HFFc6 (cell line): ENCODE data around the gene KCNQ1OT1. TPM values are rescaled to one million over a fixed set of nuclear protein-coding genes. Genes with fewer than 3 reads are reported as not detected.

Experiments used
- DNase-seq: peaks from one replicate; pipeline ENCODE4 v3.0.0-alpha.2; 2018
- H3K27ac Mint-ChIP-seq: 2 replicates; pipeline ENCODE4 v1.8.0; 2020; ENCODE audit warnings: mild to moderate bottlenecking, mixed read lengths
- H3K27me3 Mint-ChIP-seq: 2 replicates; pipeline ENCODE4 v1.8.0; 2021; ENCODE audit warnings: mild to moderate bottlenecking, moderate library complexity, mixed read lengths; ENCODE audit not compliant: insufficient read depth
- H3K36me3 Mint-ChIP-seq: 2 replicates; pipeline ENCODE4 v1.8.0; 2021; ENCODE audit warnings: low read depth, mixed read lengths
- H3K4me1 Mint-ChIP-seq: 2 replicates; pipeline ENCODE4 v1.8.0; 2020; ENCODE audit warnings: low read depth, mixed read lengths
- H3K4me3 Mint-ChIP-seq: 2 replicates; pipeline ENCODE4 v1.8.0; 2020; ENCODE audit warnings: mild to moderate bottlenecking, moderate library complexity, mixed read lengths
- H3K9me3 Mint-ChIP-seq: 2 replicates; pipeline ENCODE4 v1.8.0; 2020; ENCODE audit warnings: mild to moderate bottlenecking, mixed read lengths
- total RNA-seq, 6 experiments: library from RNA; stranded (reverse); fragmentation: NEBNext Ultra II Directional; extraction: Animal tissue kit (Norgen Biotek cat#: 25700); gene quantifications; 2 replicates in 1 of 6; 3 replicates in 5 of 6; pipeline ENCODE4 v1.2.3, GENCODE V29; 2021
- TF ChIP-seq, protein P1 (sequence below): fragments of 200-600 bp; sonication (generic); IDR thresholded peaks from 2 replicates; pipeline ENCODE4 v1.5.0; 2021; ENCODE audit warnings: antibody characterized with exemption, mild to moderate bottlenecking

Gene KCNQ1OT1
- total RNA-seq, 6 experiments from 2014 or later, result 0.41 to 0.76 (median 0.43) TPM

DNA sequence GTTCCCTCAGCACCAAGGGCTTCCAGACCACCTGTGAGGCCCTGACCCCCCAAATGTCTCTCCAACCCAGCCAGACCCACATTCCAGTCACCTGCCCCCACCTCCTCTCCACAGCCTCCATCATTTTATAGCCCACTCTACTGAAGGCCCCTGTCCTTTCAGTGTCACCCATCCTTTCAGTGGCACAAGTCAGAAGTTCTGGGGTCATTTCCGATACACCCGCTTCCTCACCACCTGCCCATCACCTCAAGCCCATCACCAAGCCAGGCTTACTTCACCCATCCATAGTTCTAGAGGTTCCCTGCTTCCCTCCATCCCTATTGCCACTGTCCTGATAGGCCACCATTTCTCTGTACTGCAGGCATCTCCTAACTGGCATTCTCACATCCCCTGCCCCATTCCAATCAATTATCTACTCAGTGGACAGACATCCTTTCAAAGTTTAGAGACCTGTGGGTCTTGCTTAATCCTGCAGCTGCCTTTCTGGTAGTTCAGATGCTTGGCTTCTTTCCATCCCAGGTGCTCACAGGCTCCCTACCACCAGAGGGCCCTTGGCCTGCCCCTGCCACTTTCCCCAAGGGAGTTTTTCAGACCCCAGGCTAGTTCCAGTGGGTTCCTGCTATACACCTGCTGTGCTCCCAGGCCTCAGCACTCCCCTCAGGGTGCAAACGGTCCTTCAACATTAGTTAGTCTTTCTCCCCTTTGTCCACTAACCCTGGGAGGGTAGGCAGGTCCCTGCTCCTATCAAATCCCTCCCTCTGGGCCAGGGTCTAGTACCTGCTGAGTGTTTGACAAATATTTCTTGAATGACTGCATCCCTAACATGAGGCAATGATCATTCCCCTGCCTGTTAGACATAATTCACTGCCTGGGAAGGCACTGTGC lies 7.6 kb downstream of the KCNQ1OT1 start:
- 0 out of 2 replicates have a peak overlapping the region, but pooled peaks have one; percentile 3 for H3K27ac Mint-ChIP-seq
- TF ChIP-seq, protein P1, sequence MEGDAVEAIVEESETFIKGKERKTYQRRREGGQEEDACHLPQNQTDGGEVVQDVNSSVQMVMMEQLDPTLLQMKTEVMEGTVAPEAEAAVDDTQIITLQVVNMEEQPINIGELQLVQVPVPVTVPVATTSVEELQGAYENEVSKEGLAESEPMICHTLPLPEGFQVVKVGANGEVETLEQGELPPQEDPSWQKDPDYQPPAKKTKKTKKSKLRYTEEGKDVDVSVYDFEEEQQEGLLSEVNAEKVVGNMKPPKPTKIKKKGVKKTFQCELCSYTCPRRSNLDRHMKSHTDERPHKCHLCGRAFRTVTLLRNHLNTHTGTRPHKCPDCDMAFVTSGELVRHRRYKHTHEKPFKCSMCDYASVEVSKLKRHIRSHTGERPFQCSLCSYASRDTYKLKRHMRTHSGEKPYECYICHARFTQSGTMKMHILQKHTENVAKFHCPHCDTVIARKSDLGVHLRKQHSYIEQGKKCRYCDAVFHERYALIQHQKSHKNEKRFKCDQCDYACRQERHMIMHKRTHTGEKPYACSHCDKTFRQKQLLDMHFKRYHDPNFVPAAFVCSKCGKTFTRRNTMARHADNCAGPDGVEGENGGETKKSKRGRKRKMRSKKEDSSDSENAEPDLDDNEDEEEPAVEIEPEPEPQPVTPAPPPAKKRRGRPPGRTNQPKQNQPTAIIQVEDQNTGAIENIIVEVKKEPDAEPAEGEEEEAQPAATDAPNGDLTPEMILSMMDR, result peak; percentile 43; the same call in 1 of the 2 replicates
- DNase-seq, result no peak
- no peaks in the 10 kb centered on the region for H3K9me3 Mint-ChIP-seq
- H3K4me3 Mint-ChIP-seq, result no peak overlapping the region
- peaks cover 22% of the 10 kb centered on the region for H3K4me1 Mint-ChIP-seq
- no peaks in the 10 kb centered on the region for H3K36me3 Mint-ChIP-seq
- peaks cover 11% of the 10 kb centered on the region for H3K27me3 Mint-ChIP-seq

DNA sequence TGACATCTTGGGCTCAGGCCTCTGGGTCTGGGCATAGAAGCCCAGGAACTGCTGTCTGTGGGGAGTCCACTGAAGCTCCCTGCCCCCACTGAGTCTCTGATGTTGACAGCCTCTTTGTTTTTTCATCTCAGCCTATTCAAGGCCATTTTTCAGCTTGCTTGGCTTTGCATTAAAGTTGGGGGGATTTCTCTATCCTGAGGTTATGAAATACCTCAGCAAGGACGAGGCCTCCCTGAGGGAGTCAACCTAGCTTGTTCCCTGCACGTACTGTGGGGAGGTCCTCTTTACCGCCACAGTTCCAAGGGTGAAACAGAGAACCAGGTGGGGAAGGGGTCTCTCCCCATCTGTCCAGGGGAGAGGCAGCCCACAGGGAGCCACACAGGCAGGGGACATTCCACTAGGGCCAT lies 8.4 kb downstream of the KCNQ1OT1 start:
- H3K4me1 Mint-ChIP-seq, result peaks cover 13% of the 10 kb centered on the region
- H3K4me3 Mint-ChIP-seq, result no peak overlapping the region
- TF ChIP-seq, protein P1, result no peak
- no peak for DNase-seq
- peaks cover 11% of the 10 kb centered on the region for H3K27me3 Mint-ChIP-seq
- no peaks in the 10 kb centered on the region for H3K9me3 Mint-ChIP-seq
- H3K36me3 Mint-ChIP-seq, result no peaks in the 10 kb centered on the region
- H3K27ac Mint-ChIP-seq, result no peak overlapping the region

DNA sequence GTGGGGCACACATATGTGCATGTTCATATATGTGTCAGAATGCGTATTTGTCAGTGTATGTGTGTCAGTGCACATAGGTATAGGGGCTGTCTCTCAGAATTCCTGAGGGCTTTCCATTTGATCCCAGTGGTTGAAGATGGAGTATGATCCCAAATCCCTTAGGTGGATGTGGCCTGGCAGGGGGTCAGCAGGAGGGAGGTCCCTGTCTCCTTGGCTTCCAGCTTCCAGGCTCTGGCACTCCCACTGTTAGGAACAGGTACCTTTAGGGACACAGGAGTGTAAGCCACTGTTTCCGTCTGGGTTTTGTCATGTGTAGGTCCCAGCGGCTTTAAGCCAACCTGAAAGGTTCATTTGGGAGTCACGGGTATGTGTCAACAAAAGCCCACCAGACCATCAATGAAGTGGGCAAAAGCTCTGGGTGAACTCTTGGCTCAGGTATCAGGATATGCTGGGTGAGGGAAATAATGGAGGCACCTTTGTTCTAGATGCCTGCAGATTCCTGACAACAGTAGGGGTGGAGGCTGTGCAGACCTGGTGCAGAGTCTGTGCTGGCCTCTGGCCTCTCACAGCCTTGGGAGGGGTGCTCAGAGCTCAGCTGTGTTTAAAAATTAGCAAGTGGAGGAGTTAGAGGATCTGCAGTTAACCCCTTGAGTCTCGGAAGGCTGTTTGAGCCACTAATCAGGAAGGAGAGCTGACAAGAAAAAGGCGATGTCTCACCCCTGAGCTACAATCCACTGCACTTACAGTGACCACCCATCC lies 9.0 kb downstream of the KCNQ1OT1 start:
- H3K36me3 Mint-ChIP-seq, result no peaks in the 10 kb centered on the region
- H3K4me1 Mint-ChIP-seq, result peaks cover 7% of the 10 kb centered on the region
- no peak overlapping the region for H3K27ac Mint-ChIP-seq
- H3K9me3 Mint-ChIP-seq, result no peaks in the 10 kb centered on the region
- TF ChIP-seq, protein P1, result no peak
- peaks cover 11% of the 10 kb centered on the region for H3K27me3 Mint-ChIP-seq
- DNase-seq, result no peak
- no peak overlapping the region for H3K4me3 Mint-ChIP-seq

DNA sequence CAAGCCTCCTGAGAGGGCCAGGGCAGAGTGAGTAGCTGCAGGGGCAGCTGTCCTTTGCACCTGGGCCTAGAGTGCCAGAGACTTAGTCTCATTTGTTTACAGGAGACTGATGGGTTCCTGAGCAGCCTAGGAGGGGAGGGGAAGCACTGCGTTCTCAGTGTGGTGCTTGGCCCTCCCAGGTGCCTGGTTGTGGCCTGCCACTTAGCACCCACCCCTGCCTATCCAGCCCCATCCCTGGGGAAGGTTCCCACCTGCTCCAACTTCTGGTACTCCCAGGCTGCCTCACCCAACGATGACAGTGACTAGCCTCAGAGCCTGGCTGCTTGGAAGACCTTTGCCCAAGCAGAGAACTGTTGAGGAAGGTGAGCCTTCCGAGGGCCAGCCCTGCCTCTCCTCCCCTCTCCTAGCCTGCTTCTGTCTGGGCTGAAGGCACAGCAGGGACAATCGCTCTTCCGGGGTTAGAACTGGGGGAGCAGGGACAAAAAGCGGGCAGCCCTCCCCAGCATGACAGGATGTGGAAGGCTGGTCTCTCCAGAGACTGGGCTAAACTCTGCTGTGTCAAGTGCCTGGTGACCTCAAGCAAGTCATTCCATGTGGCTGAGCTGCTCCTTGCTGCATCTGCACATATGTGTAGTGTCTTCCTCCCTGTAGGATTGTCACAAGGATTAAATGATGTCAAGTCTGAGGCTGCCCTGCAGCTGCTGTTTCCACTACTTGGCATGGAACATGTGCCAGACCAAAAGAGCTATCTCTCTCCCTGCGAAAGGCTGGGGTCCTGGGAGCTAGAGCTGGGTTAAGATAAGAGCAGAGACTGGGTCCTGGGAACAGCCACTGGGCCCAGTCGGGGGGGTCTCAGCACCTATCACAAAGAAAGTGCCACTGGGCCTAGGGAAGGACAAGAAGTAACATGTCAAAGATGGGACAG lies 9.9 kb downstream of the KCNQ1OT1 start:
- peaks cover 17% of the 10 kb centered on the region for H3K27me3 Mint-ChIP-seq
- no peak overlapping the region for H3K4me3 Mint-ChIP-seq
- no peak for DNase-seq
- H3K36me3 Mint-ChIP-seq, result no peaks in the 10 kb centered on the region
- no peaks in the 10 kb centered on the region; the same call in 1 of the 2 replicates for H3K4me1 Mint-ChIP-seq
- no peak overlapping the region; the same call in 1 of the 2 replicates for H3K27ac Mint-ChIP-seq
- TF ChIP-seq, protein P1, result no peak
- H3K9me3 Mint-ChIP-seq, result no peaks in the 10 kb centered on the region
